Ovary (tissue), 3 donors: ENCODE results near the gene UNC13B.

Source experiments
- CTCF ChIP-seq, 3 donors: fragments of 450-650 bp in 2 of 3; fragments of 200-600 bp in 1 of 3; IDR thresholded peaks; one replicate each; pipeline versions ENCODE4 v1.5.1 to v1.8.0; 2016 to 2022; ENCODE audit warnings: antibody characterized with exemption in 3 of 3, mild to moderate bottlenecking in 1 of 3
- EP300 ChIP-seq: sonication (generic); formaldehyde crosslinking; IDR thresholded peaks from one replicate; pipeline ENCODE4 v1.6.1; 2017; ENCODE audit warnings: antibody characterized with exemption
- donor health status: DM: no; HTN: no; CAD: no.

GRCh38 chr9:35158501-35159280 is 3.1 kb upstream of the UNC13B start:
- TF ChIP-seq CTCF (IDR thresholded peaks at IDR 0.05) (no peak), EP300 (no peak)
